Measurements from ENCODE around the gene MAML3. TPM values are rescaled to one million over a fixed set of nuclear protein-coding genes. Genes with fewer than 3 reads are reported as not detected.

The MAML3 gene
- total RNA-seq, 1 experiment from 2014 or later = 2.4 TPM

- in situ Hi-C loops (cut with HindIII; ENCODE audit: low pct_unique_long_range_greater_than_20kb, low sequenced_read_pairs) = no loop called here
- DNase-seq (ENCODE audit: low read depth, low spot score) = no peak
Observed at GRCh38 chr4:139896091-139896604, 257.8 kb downstream of the MAML3 start.

GRCh38 chr4:139893801-139894200, 260.2 kb downstream of the MAML3 start:
- in situ Hi-C loops (cut with HindIII; ENCODE audit: low pct_unique_long_range_greater_than_20kb, low sequenced_read_pairs) = no loop called here

DNA sequence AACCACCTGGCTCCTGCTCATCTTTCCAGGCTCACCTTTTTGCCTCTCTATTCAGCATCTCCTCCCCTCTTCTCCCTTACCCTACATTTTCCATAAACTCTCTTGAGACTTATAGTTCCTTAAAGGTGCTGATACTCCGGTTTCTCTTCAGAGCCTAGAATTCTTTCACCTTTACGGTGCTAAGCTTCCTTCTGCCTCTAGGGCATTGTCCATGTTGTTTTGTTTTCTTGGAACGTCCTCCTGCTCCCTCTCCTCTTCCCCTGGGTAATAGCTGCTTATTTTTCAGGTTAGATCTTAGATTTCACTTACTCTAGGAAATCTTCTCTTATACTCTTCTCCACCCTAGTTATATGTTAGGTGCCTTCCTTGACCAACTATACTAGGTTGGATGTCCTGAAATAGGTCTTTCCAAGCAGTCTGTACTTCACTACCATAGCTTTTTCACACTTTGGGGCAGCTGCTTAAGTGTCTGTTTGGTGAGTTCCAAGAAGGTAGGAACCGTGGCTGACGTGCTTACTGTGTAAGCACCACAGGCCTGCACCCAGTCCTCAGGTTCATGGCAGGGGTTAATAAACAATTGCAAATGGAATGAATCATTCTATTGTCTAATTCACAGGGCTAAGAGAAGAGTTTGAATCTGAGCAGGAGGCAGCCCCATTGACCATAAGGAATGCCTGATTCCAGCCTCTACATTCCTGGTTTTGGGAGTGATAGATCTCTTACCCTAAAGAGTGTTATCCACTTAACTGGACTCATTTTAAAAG, 260.8 kb downstream of the MAML3 start:
- in situ Hi-C loops (cut with HindIII; ENCODE audit: low pct_unique_long_range_greater_than_20kb, low sequenced_read_pairs) = no loop called here
- no peak for DNase-seq (ENCODE audit: low read depth, low spot score)

More at GRCh38 chr4:139893801-139894200, 260.2 kb downstream of the MAML3 start:
- DNase-seq (ENCODE audit: low read depth, low spot score) = no peak

- in situ Hi-C loops (cut with HindIII; ENCODE audit: low pct_unique_long_range_greater_than_20kb, low sequenced_read_pairs) = no loop called here
- no peak for DNase-seq (ENCODE audit: low read depth, low spot score)
Observed at GRCh38 chr4:139890816-139891215, 263.2 kb downstream of the MAML3 start.

GRCh38 chr4:139889901-139890300, 264.1 kb downstream of the MAML3 start:
- in situ Hi-C loops (cut with HindIII; ENCODE audit: low pct_unique_long_range_greater_than_20kb, low sequenced_read_pairs) = no loop called here
- no peak for DNase-seq (ENCODE audit: low read depth, low spot score)

GRCh38 chr4:139889264-139889663, 264.7 kb downstream of the MAML3 start:
- in situ Hi-C loops (cut with HindIII; ENCODE audit: low pct_unique_long_range_greater_than_20kb, low sequenced_read_pairs) = no loop called here
- no peak for DNase-seq (ENCODE audit: low read depth, low spot score)

DNA sequence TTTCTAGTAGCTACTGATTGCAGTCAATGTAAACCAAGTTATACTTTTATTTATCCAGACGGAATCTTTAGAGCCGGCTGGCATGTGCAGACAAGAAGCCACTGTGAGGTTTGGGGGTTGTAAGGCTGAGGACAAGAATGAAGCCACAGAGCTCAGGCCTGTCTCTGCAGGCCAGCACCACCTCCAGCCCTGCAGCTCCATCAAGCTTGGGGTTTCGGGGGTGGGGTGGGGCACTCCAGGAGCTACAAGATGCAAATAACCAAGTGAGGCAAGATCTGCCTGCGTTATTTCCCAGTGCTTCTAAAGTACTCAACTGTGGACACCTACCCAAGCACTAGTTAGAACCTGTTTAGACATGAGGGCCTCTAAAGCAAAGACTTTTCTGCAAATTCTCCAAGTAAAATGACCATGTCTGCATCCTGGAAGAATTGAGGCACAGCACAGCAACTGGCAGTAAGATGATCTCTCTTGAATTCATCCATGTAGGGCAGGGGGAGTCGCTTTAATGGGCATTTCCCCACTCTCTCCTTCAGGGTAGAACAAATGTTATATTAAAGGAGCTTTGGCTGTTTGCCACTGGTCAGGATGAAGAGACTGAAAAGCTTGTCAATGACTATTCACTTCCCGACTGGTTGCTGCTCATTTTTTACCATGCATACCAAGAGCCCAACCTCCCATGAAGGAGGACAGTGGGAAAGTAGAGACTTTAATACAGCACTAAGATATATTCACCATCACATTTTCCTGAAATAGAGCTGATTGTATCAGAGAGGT, 265.8 kb downstream of the MAML3 start:
- in situ Hi-C loops (cut with HindIII; ENCODE audit: low pct_unique_long_range_greater_than_20kb, low sequenced_read_pairs) = no loop called here
- DNase-seq (ENCODE audit: low read depth, low spot score) = peak; percentile 22

DNA sequence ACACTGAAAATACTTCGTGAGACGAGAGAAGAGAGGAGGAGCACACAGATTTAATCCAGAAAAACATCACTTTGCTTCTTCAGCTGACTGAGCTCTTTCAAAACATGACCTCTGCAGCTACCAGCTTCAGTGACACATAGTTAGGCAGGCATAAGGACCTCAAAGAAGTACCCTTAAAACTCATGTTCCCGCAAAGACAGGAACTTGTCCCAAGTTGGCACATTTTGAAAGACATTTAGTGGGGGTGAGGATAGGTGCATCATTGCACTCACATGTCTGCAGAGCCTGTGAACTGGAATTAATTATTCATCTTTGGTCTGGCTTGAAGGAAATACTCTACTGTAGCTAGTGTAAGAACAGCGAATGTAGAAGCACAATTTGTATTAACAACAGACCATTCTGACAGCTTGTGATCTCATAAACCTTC, 266.6 kb downstream of the MAML3 start:
- in situ Hi-C loops (cut with HindIII; ENCODE audit: low pct_unique_long_range_greater_than_20kb, low sequenced_read_pairs) = no loop called here
- peak; percentile 25 for DNase-seq (ENCODE audit: low read depth, low spot score)

- in situ Hi-C loops (cut with HindIII; ENCODE audit: low pct_unique_long_range_greater_than_20kb, low sequenced_read_pairs) = no loop called here
- DNase-seq (ENCODE audit: low read depth, low spot score) = no peak
Observed at GRCh38 chr4:139886798-139887197, 267.2 kb downstream of the MAML3 start.

GRCh38 chr4:139884438-139884837, 269.5 kb downstream of the MAML3 start:
- peak; percentile 90 for DNase-seq (ENCODE audit: low read depth, low spot score)
- in situ Hi-C loops (cut with HindIII; ENCODE audit: low pct_unique_long_range_greater_than_20kb, low sequenced_read_pairs) = no loop called here

GRCh38 chr4:139880841-139881240, 273.1 kb downstream of the MAML3 start:
- in situ Hi-C loops (cut with HindIII; ENCODE audit: low pct_unique_long_range_greater_than_20kb, low sequenced_read_pairs) = no loop called here
- no peak for DNase-seq (ENCODE audit: low read depth, low spot score)

DNA sequence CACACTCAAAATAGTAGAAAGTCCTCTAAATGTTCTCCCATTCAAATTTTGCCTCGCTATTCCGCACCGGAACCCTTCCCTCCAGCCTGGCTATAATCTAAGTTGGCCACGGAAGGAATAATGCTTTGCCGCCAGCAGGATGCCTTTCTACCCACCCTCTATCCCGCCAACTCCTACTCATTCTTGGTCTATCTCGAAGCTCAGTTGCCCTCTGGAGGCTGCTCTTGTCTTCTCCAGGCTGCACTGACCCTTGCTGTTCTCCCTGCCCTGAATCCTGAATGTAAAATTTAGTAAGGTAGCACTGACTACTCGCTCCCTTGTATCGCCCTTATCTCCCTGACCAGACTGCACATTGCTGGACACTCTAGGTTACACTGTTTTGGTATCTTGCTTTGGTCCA, 275.9 kb downstream of the MAML3 start:
- in situ Hi-C loops (cut with HindIII; ENCODE audit: low pct_unique_long_range_greater_than_20kb, low sequenced_read_pairs) = no loop called here
- no peak for DNase-seq (ENCODE audit: low read depth, low spot score)

GRCh38 chr4:139876337-139876941, 277.5 kb downstream of the MAML3 start:
- DNase-seq (ENCODE audit: low read depth, low spot score) = peak; percentile 38
- in situ Hi-C loops (cut with HindIII; ENCODE audit: low pct_unique_long_range_greater_than_20kb, low sequenced_read_pairs) = no loop called here

DNA sequence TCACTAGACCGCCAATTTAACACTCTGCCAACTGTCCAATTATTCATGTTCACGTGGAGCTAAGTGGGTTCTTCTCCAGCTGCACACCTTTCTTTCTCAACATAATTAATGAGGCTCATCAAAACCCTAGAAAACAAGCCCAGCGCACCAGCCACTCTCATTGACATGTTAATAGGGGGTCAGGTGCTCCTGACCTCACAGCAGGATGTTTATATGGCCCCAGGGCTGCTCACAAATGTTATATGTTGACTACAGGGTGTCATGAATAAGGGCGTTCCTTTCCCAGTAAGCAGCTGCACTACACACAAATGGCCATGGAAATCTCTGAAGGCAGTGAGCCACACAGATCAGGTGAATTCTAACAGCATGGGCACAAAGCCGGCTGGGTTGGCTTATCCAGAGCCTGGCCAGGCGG, 278.6 kb downstream of the MAML3 start:
- in situ Hi-C loops (cut with HindIII; ENCODE audit: low pct_unique_long_range_greater_than_20kb, low sequenced_read_pairs) = no loop called here
- peak; percentile 31 for DNase-seq (ENCODE audit: low read depth, low spot score)

DNA sequence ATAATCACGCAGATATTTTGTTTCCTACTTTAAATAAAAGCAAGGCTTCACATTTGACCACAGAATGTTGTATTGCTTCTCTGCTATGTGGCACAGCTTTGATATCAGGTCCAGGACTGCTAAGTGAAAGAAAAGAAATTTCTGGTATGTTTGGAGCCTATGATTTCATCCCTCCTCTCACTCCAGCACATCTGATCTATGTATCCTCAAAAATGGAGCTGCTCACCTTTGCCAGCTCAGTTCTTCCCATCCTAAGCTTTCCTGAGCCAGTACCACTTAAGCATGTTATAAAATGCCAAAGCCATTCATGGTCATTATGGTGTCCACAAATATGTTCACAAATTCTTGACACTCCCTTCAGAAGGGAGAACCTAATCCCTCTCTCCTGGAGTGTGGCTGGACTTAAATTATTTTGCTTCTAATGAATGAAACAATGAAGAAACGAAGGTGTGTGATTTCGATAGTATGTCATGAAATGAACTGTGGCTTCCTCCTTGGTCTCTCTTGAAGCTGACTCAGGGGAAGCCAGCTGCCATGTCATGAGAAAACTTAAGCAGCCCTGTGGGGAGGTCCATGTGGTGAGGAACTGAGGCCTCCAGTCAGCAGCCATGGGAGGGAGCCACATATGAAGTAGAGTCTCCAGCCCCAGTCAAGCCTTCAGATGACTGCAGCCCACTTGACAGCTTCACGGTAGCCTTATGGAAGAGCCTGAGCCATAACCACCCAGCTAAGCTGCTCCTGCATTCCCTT, 280.7 kb downstream of the MAML3 start:
- no peak for DNase-seq (ENCODE audit: low read depth, low spot score)
- in situ Hi-C loops (cut with HindIII; ENCODE audit: low pct_unique_long_range_greater_than_20kb, low sequenced_read_pairs) = no loop called here

DNA sequence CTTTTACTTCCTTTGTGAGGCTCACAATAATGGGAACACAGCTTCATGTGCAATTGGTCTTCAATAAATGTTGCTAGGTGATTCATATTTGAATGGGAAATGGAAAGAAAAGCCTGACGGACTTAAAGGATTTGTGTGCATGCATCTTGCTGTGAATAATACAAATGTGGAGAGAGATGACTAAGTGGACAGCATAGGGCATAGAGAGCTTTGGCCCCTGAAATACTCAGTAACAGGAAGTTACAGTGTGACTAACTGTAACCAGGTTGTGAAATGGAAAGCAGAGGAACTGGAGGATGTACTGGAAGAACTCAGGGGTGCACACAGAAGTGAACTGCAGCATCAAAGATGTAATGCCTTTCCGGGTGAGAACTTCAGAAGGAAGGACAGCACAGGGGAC, 281.7 kb downstream of the MAML3 start:
- in situ Hi-C loops (cut with HindIII; ENCODE audit: low pct_unique_long_range_greater_than_20kb, low sequenced_read_pairs) = no loop called here
- DNase-seq (ENCODE audit: low read depth, low spot score) = no peak

GRCh38 chr4:139869810-139870209, 284.2 kb downstream of the MAML3 start:
- DNase-seq (ENCODE audit: low read depth, low spot score) = no peak
- in situ Hi-C loops (cut with HindIII; ENCODE audit: low pct_unique_long_range_greater_than_20kb, low sequenced_read_pairs) = no loop called here
